Skeletal muscle cell (primary cell): ENCODE data around the gene ZNF641.
"Not testable (repeated sequence)": the region's sequence is repeated elsewhere in the genome, so short reads cannot be mapped to it uniquely, and the experiment has no call there.

Experiments used
- DNase-seq: peaks from one replicate; pipeline ENCODE4 v3.0.0-alpha.2; 2010; ENCODE audit warnings: low read depth
- H3K4me3 ChIP-seq: 2 replicates; pipeline ENCODE4 v1.5.1; 2011; ENCODE audit warnings: low read depth, mild to moderate bottlenecking, control low read depth, low read length, moderate library complexity

Gene ZNF641

DNA sequence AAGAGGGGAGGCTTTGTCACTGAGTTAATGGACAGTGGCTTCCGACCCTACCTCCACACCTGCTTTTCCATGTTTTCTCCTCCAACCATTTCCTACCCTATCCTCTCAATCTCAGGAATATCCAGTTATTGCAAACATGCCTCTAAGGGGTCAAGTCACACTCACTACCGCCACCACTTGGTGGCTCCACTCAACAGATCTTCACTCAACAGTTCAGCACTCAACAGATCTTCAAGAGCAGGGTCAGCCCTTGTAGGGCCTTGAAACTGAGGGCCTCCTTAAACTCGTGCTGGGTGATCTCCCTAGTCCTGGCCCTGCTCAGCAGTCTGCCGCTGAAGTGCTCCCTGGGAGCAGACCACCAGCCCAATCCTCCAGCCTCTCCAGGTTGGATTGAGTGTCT, 14.2 kb downstream of the ZNF641 start:
- DNase-seq: no peak
- H3K4me3 ChIP-seq: no peak overlapping the region

DNA sequence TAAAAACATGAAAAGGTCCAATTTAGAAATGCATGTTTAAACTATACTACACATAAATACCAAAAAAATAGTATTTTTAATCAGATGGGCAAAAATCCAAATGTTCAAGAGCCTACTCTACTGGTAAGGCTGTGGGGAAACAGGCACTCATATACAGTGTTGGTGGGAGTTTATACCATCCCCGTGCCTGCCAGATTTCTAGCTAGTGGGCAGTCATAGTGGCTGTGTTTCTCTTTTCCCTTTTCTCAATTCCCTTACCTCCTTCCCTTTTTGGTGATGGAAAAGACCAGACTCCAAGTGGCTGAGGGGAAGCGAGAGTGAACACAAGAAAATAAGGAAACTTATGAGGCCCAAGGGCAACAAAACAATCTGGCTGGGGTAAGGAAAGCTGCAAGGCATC, 14.7 kb downstream of the ZNF641 start:
- H3K4me3 ChIP-seq: no peak overlapping the region
- no peak for DNase-seq

DNA sequence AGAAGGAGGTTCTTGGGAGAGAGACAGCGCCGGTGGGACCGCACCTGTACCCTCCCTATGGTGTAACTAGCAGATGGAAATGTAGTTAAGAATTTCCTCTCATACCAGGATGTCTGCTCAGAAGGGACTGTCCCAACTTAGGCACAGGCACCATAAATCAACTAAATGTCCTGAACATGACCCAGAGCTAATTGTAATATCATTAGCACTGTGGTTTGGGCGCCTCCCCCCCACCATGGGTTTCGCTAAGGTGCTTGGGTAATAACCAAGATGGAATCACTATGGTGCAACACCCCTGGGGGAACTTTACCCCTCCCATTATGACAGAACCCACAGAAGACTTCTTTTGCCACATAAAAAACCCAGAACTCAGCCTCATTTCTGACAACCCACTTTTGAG, 15.9 kb downstream of the ZNF641 start:
- H3K4me3 ChIP-seq: no peak overlapping the region
- DNase-seq: no peak

DNA sequence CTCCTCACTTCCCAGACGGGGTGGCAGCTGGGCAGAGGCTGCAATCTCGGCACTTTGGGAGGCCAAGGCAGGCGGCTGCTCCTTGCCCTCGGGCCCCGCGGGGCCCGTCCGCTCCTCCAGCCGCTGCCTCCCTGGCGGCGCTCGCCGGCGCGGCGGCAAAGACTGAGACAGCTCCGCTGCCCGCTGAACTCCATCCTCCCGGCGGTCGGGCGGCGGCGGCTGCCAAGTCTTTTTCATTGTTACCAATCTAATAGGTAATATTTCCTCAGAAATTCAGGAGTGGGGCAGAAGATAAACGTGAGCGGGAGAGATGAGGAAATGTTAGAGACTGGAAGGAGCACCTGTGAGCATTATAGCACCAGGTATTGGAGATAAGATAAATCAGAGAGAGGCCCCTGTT, 17.0 kb downstream of the ZNF641 start:
- H3K4me3 ChIP-seq, DNase-seq: not testable (repeated sequence)

DNA sequence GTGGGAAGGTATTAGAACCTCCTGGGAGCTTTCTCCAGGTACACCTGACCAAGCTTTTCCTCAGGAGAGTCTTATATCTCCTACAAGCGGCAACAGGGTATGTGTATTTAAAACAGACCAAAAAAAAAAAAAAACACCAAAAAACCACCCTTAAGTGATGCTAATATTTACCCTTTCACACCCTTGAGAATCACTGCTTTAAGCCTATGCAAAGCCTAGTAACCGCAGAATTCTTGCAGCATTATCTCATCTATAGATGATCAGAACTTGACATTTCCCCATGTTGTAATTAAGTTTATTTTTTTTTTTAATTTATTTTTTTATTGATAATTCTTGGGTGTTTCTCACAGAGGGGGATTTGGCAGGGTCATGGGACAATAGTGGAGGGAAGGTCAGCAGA, 19.3 kb downstream of the ZNF641 start:
- no peak for DNase-seq
- no peak overlapping the region for H3K4me3 ChIP-seq

DNA sequence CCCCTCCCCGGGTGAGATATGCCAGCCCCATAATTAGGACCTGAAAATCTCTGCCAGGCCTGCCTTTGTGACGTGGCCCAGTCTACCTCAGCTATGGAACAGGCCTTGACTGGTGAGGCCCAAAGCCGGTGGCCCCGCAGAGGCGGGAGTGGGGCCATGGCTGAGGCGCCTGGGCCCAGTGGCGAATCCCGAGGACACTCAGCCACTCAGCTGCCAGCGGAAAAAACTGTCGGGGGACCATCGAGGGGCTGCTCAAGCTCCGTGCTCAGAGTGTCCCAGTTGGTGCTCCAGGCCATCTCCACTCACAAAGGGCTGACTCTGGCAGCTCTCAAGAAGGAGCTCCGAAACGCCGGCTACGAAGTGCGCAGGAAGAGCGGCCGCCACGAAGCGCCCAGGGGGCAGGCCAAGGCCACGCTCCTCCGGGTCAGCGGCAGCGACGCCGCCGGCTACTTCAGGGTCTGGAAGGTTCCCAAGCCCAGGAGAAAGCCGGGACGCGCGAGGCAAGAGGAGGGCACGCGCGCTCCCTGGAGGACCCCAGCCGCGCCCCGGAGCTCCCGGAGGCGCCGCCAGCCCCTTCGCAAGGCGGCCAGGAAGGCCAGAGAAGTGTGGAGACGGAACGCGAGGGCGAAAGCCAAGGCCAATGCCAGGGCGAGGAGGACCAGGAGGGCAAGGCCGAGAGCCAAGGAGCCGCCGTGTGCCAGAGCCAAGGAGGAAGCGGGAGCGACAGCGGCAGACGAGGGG, 21.4 kb downstream of the ZNF641 start:
- DNase-seq: no peak
- H3K4me3 ChIP-seq: no peak overlapping the region

DNA sequence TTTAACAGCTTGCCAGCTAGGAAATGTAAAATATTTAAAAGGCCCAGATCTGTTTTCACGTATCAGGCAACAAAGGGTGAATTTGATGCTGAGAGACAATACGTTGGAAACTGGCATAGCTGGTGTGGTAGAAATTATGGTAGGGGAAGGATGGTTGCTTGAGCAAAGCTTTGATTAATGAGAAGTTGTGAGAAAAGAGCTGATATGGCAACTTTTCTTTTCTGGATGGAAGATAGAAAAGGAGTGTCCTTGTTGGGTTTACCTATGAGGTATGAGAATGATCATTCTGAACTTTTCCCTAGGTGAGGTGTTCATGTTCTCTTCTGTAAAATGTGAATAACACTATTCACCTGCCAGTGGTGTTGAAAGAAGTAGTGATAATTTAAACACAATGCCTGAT, 34.2 kb downstream of the ZNF641 start:
- H3K4me3 ChIP-seq: no peak overlapping the region
- DNase-seq: no peak

DNA sequence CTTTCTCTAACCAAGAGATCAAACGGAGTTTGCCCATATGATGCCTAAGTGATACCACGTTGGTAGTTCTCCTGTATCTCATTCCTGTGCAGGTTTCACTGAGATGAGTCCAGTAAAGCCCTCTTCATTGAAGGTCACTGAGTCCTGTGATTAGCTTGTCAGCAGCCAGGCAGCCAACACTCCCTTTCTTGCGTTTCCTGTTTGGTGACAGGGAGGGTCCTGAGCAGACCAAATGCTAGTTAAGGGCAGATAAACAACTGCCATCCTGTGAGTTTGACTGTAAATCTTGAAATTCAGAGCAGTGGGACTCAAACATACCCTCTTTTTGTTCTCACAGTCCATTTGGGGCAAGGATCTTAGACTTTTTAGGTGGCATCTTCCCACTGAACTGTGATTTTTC, 39.4 kb downstream of the ZNF641 start:
- DNase-seq: no peak
- H3K4me3 ChIP-seq: no peak overlapping the region

DNA sequence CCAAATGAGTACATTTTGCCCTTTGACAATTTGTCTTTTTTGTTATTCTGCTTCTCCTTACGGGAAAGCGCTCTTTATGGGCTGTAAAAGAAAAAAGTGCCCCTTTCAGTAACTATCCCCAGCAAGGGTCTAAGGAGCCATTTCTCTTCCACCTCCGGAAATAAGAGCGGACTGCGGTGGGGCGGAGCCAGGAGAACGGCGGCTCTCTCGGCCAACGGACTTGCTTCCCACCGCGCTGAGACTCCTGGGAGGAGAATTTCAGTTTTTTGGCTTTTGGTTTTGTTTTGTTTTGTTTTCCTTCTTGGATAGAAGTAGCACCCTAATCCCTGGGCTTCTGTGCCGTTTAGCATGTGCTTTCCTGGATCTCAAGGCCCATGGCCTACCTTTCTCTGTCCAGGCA, 43.5 kb downstream of the ZNF641 start:
- H3K4me3 ChIP-seq: no peak overlapping the region
- DNase-seq: no peak

DNA sequence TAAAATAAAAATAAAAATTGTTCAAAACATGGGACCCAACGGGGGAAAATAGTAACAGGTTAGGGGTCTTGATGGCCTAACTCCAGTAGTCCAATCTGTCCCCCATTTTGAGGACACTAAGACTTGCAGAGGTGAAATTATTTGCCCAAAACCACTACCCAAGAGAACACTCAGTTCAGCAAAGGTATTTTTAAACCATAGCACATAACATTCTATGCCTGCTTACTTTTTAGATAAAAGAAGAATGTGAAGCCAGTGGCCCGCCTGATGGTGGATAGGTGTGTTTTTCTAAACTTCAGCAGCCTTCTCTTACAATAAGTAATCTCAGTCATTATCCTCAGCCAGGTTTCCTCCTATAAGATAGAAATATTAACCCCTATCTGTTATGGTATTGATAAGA, 45.5 kb downstream of the ZNF641 start:
- no peak overlapping the region for H3K4me3 ChIP-seq
- no peak for DNase-seq

DNA sequence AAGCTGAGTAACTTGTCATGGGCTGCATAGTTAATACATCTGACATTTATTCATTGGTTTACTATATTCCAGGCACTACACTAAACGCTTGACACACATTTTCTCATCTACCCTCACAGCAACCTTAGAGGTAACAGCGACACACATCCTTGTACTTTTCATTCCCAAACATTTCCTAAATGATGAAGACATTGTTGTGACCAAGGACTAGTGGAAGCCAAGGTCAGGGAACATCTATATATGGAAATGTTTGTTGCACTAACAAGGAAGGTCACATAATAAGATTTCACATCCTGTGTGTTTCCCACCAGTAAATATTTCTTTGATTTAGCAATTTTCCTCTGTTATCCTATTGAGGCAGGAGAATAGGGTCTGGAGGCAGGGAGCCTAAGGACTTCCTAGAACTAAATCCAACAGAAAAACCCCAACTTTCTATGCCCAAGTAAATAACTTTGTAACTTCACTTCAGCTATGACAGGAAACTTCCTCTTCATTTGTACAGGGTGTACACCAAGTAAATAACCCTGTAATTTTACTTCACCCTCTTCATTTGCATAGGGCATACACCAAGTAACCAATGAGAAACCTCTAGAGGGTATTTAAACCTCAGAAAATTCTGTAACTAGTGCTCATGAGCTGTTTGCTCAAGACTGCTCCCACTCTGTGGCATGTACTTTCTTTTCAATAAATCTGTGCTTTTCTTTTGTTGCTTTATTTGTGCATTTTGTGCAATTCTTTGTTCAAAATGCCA, 48.4 kb downstream of the ZNF641 start:
- no peak overlapping the region for H3K4me3 ChIP-seq
- DNase-seq: no peak

DNA sequence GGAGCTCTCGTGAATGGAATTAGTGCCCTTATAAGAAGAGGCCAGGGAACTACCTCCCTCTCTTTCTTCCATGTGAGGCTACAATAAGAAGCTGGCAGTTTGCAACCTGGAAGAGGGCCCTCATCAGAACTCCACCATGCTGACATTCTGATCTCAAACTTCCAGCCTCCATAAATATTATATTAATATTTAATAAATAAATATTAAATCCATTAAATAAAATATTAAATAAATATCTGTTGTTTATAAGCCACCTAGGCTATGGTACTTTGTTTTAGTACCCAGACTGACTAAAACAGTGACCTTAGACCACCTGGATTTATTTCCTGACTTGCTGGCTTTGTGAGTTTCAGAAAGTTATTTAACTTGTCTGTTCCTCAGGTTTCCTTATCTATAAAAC, 49.9 kb downstream of the ZNF641 start:
- H3K4me3 ChIP-seq: no peak overlapping the region
- no peak for DNase-seq

DNA sequence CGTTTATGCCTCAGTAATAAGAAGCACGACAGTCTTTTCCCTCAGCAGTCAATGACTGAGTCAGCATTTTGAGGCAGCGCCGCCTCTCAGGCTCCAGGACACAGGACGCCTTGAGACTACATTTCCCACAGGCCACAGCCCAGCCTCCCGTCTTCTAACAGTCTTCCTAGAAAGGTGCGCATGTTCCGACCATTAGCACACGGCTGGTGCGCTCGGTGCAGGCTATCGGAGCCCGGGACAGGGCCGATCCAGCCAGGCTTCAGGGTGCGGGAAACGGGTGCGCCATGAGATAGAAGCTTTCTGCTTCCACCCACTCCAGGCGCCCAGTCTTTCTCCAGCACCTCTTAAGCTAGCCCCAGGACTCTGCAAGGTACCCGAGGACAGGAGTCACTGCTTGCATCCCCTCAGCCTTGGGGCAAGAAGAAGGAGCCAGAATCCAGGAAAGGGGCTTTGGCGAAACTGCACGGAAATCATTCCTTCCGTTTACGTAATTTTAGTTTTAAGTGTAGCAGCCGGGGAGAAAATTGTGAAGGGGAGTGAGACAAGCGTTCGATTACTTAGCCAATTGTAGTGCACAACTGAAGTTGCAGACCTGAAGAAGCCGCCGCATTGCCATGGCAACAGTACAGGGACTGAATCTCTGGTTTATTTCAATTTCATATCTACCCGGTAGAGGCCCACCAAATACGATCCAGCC, 54.0 kb downstream of the ZNF641 start:
- peak; percentile 39 for DNase-seq
- peak overlapping the region; percentile 49 for H3K4me3 ChIP-seq

DNA sequence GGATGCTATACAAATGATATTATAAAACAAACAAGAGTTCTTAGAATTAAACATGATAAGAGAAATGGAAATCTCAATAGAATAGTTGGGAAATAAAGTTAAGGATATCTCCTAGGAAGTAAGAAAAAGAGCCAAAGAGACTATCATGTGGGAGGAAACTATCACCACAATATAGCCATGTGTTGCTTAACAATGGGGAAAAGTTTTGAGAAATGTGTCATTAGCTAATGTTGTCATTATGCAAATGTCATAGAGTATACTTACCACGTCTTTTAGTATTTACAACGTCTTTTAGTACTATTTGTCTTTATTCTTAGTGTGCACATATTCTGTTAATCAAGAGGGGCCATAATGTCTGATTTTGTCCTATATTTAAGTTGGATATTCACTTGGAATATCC, 58.7 kb downstream of the ZNF641 start:
- no peak overlapping the region for H3K4me3 ChIP-seq
- no peak for DNase-seq

DNA sequence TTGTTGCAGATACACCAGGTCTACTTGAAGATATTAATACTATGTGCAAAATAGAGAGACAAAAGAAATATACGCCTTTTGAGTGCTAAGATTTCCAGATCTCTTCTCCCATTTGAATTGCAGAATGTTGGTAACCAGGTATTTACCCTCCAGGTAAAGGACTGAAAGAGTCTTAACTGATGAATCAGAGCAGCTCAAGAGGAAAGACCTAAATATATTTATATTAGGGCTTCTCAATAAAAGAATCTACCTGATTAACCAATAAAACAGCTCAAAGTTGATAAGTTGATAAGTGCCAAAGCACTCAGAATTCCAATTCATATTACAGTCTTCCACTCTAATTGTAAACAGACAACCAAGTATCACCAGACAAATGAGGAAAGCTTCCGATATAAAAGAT, 59.2 kb downstream of the ZNF641 start:
- DNase-seq: no peak
- H3K4me3 ChIP-seq: no peak overlapping the region

DNA sequence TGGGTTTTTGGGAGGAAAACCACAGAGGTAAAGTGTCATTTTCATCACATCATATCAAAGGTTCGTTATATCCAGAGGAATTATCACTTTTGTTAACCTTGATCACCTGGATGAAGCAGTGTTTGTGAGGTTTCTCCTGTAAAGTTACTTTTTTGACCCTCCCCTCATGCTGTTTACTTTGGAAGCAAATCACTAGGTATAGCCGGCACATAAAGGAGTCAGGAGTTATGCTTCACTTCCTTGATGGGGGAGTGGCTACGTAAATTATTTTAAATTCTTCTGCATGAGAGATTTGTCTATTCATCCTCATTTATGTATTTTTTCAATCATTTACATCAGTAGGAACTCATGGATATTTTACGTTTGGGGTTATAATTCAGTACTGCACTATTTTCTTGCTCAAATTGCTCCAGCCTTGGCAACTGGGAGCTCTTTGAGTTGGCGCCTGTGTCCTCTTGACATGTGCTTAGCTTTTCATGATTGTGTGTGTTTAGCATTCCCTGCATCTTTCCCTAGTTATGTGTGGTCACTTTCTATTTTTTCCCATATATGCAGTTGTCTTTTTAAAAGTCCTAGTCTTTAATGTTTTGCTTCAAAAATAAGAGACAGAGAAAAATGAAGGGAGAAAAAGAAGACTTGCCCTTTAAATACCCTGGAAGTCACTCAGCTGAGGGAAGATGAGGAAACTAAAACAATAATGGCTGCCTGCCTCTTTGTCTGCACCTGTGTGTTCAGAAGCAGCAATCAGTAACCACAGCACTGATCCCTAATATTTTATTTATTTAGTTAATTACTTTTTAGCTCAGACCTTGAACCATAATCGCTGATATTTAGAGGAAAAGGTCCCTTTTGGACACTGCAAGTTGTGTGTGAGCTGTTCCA, 62.1 kb downstream of the ZNF641 start:
- no peak for DNase-seq
- no peak overlapping the region for H3K4me3 ChIP-seq
